Mesenchymal stem cell (in vitro differentiated cells and primary cell): ENCODE data around the gene ABCA2.
A peak's percentile ranks its signal among the peaks of the same experiment; 100 is the strongest.

Experiments
- DNase-seq: peaks from one replicate; pipeline ENCODE4 v3.0.0-alpha.2; 2013
- H2AFZ ChIP-seq: one replicate; pipeline ENCODE4 v1.6.1; 2013; ENCODE audit warnings: low read depth, mild to moderate bottlenecking, control low read depth, inconsistent platforms, low read length, moderate library complexity
- H2AK5ac ChIP-seq: 2 replicates; pipeline ENCODE4 v1.6.1; 2013; ENCODE audit warnings: low read length, moderate library complexity, mild to moderate bottlenecking, inconsistent platforms; ENCODE audit not compliant: severe bottlenecking
- H2BK120ac ChIP-seq: one replicate; pipeline ENCODE4 v1.6.1; 2013; ENCODE audit warnings: low read depth, mild to moderate bottlenecking, inconsistent platforms, low read length, moderate library complexity
- H2BK12ac ChIP-seq, 2 experiments: one replicate each; pipeline ENCODE4 v1.6.1; 2013; ENCODE audit warnings: inconsistent platforms in 2 of 2, low read length in 2 of 2, mild to moderate bottlenecking in 2 of 2, moderate library complexity in 2 of 2, control low read depth in 1 of 2
- H2BK15ac ChIP-seq: one replicate; pipeline ENCODE4 v1.6.1; 2013; ENCODE audit warnings: mild to moderate bottlenecking, low read depth, inconsistent platforms; ENCODE audit not compliant: poor library complexity, severe bottlenecking
- H2BK5ac ChIP-seq: 2 replicates; pipeline ENCODE4 v1.6.1; 2013; ENCODE audit warnings: low read depth, mild to moderate bottlenecking, low read length, control low read depth, inconsistent platforms; ENCODE audit not compliant: poor library complexity, severe bottlenecking
- H3K14ac ChIP-seq, 2 experiments: one replicate each; pipeline ENCODE4 v1.6.1; 2013; ENCODE audit warnings: inconsistent platforms in 2 of 2, low read length in 2 of 2, control low read depth in 1 of 2, mild to moderate bottlenecking in 1 of 2, moderate library complexity in 1 of 2
- H3K18ac ChIP-seq, 2 experiments: one replicate each; pipeline ENCODE4 v1.6.1; 2013; ENCODE audit warnings: inconsistent platforms in 2 of 2, low read length in 2 of 2, control low read depth in 1 of 2, low read depth in 1 of 2, mild to moderate bottlenecking in 1 of 2
- H3K23ac ChIP-seq, 2 experiments: one replicate each; pipeline ENCODE4 v1.6.1; 2013; ENCODE audit warnings: inconsistent platforms in 2 of 2, low read length in 2 of 2, mild to moderate bottlenecking in 2 of 2, moderate library complexity in 2 of 2, control low read depth in 1 of 2
- H3K27ac ChIP-seq: 2 replicates; pipeline ENCODE4 v1.5.1; 2013; ENCODE audit warnings: mild to moderate bottlenecking, moderate library complexity, low read length, control low read depth, inconsistent platforms; ENCODE audit not compliant: poor library complexity, severe bottlenecking
- H3K27me3 ChIP-seq, 2 experiments: 2 replicates each; pipeline versions ENCODE4 v1.6.1 to v1.7.0; 2013; ENCODE audit warnings: low read length in 2 of 2, mild to moderate bottlenecking in 2 of 2, moderate library complexity in 2 of 2, control low read depth in 1 of 2, inconsistent platforms in 1 of 2; ENCODE audit not compliant: control insufficient read depth in 1 of 2, insufficient read depth in 1 of 2
- H3K36me3 ChIP-seq, 2 experiments: 2 replicates each; pipeline versions ENCODE4 v1.6.1 to v1.7.0; 2013; ENCODE audit warnings: low read length in 2 of 2, control low read depth in 1 of 2, inconsistent platforms in 1 of 2, low read depth in 1 of 2, mild to moderate bottlenecking in 1 of 2; ENCODE audit not compliant: insufficient read depth in 2 of 2, control insufficient read depth in 1 of 2
- H3K4ac ChIP-seq, 2 experiments: one replicate each; pipeline ENCODE4 v1.6.1; 2013; ENCODE audit warnings: inconsistent platforms in 2 of 2, low read length in 2 of 2, mild to moderate bottlenecking in 2 of 2, moderate library complexity in 2 of 2, control low read depth in 1 of 2, low read depth in 1 of 2
- H3K4me1 ChIP-seq: 2 replicates; pipeline ENCODE4 v1.6.1; 2013; ENCODE audit warnings: low read depth, low read length, control low read depth; ENCODE audit not compliant: control insufficient read depth, insufficient read depth
- H3K4me2 ChIP-seq: 2 replicates; pipeline ENCODE4 v1.6.1; 2013; ENCODE audit warnings: low read length, mild to moderate bottlenecking, inconsistent platforms; ENCODE audit not compliant: poor library complexity, severe bottlenecking
- H3K4me3 ChIP-seq, 2 experiments: 2 replicates each; pipeline versions ENCODE4 v1.5.1 to v1.7.0; 2013; ENCODE audit warnings: low read length in 2 of 2, mild to moderate bottlenecking in 2 of 2, control low read depth in 1 of 2, low read depth in 1 of 2; ENCODE audit not compliant: insufficient read depth in 1 of 2
- H3K79me1 ChIP-seq: replicated peaks from 2 replicates; pipeline ENCODE4 v1.6.1; 2013; ENCODE audit warnings: mild to moderate bottlenecking, control low read depth, low read length, inconsistent platforms; ENCODE audit not compliant: poor library complexity, severe bottlenecking
- H3K9ac ChIP-seq: 2 replicates; pipeline ENCODE4 v1.7.0; 2013; ENCODE audit warnings: mild to moderate bottlenecking, low read length, moderate library complexity
- H3K9me3 ChIP-seq: 2 replicates; pipeline ENCODE4 v1.7.0; 2013; ENCODE audit warnings: mild to moderate bottlenecking, low read length; ENCODE audit not compliant: control insufficient read depth
- H4K8ac ChIP-seq: one replicate; pipeline ENCODE4 v1.6.1; 2013; ENCODE audit warnings: inconsistent platforms, mild to moderate bottlenecking, low read length, moderate library complexity
- H4K91ac ChIP-seq: one replicate; pipeline ENCODE4 v1.6.1; 2013; ENCODE audit warnings: mild to moderate bottlenecking, low read length, inconsistent platforms
- WGBS: methylation state at CpG from one replicate; pipeline ENCODE4 v1.1.7; 2013; ENCODE audit warnings: mixed read lengths; 5-methylcytosine and 5-hydroxymethylcytosine counted together

Gene ABCA2

GRCh38 chr9:136964171-136964689, 63.8 kb downstream of the ABCA2 start:
- Histone ChIP-seq H3K9ac (no peak overlapping the region), H4K8ac (no peak overlapping the region), H2BK15ac (no peak overlapping the region), H3K18ac (no peak overlapping the region), H3K4me3 (no peak overlapping the region), H2BK12ac (no peak overlapping the region), H3K23ac (no peak overlapping the region), H3K4me2 (no peak overlapping the region), H4K91ac (peak overlapping the region; percentile 20), H3K36me3 (no peaks in the 10 kb centered on the region), H3K9me3 (no peaks in the 10 kb centered on the region), H2BK5ac (no peak overlapping the region), H3K79me1 (no peaks in the 10 kb centered on the region), H2AFZ (no peak overlapping the region), H3K14ac (no peak overlapping the region), H2AK5ac (no peak overlapping the region), H3K4me1 (peaks cover 19% of the 10 kb centered on the region), H3K4ac (no peak overlapping the region), H3K27me3 (peaks cover 0 to 22% of the 10 kb centered on the region in 2 experiments), H2BK120ac (no peak overlapping the region), H3K27ac (no peak overlapping the region)
- no peak for DNase-seq
- WGBS: 78% methylated on average over 22 of the region's 22 CpGs

GRCh38 chr9:136963751-136964150, 64.3 kb downstream of the ABCA2 start:
- Histone ChIP-seq H3K18ac (no peak overlapping the region), H3K4me2 (no peak overlapping the region), H3K36me3 (no peaks in the 10 kb centered on the region), H3K79me1 (no peaks in the 10 kb centered on the region), H3K4me3 (no peak overlapping the region), H3K4me1 (peaks cover 20% of the 10 kb centered on the region), H2AK5ac (no peak overlapping the region), H3K27ac (no peak overlapping the region), H4K8ac (no peak overlapping the region), H4K91ac (no peak overlapping the region), H3K14ac (no peak overlapping the region), H3K9ac (no peak overlapping the region), H3K27me3 (peaks cover 0 to 22% of the 10 kb centered on the region in 2 experiments), H2BK15ac (no peak overlapping the region), H2BK5ac (no peak overlapping the region), H2BK120ac (no peak overlapping the region), H3K9me3 (no peaks in the 10 kb centered on the region), H2AFZ (no peak overlapping the region), H3K23ac (no peak overlapping the region), H2BK12ac (no peak overlapping the region), H3K4ac (no peak overlapping the region)
- WGBS: 75% methylated on average over 7 of the region's 12 CpGs
- no peak for DNase-seq

GRCh38 chr9:136963341-136963740, 64.7 kb downstream of the ABCA2 start:
- Histone ChIP-seq H3K9ac (no peak overlapping the region), H3K27ac (no peak overlapping the region), H3K4me3 (no peak overlapping the region), H3K27me3 (peaks cover 0 to 22% of the 10 kb centered on the region in 2 experiments), H3K18ac (no peak overlapping the region), H2BK12ac (no peak overlapping the region), H3K4ac (no peak overlapping the region), H3K23ac (no peak overlapping the region), H3K4me2 (no peak overlapping the region), H3K79me1 (no peaks in the 10 kb centered on the region), H3K36me3 (no peaks in the 10 kb centered on the region), H2BK15ac (no peak overlapping the region), H4K91ac (no peak overlapping the region), H2AFZ (no peak overlapping the region), H3K9me3 (no peaks in the 10 kb centered on the region), H4K8ac (no peak overlapping the region), H2BK5ac (no peak overlapping the region), H2AK5ac (no peak overlapping the region), H3K4me1 (peaks cover 20% of the 10 kb centered on the region), H2BK120ac (no peak overlapping the region), H3K14ac (no peak overlapping the region)
- WGBS: 89% methylated on average over 15 of the region's 15 CpGs
- no peak for DNase-seq

- Histone ChIP-seq H3K36me3 (no peaks in the 10 kb centered on the region), H4K8ac (no peak overlapping the region), H3K9ac (no peak overlapping the region), H3K4ac (no peak overlapping the region), H2AFZ (no peak overlapping the region), H3K27ac (no peak overlapping the region), H3K4me2 (no peak overlapping the region), H2BK5ac (no peak overlapping the region), H3K9me3 (no peaks in the 10 kb centered on the region), H3K79me1 (no peaks in the 10 kb centered on the region), H3K4me3 (no peak overlapping the region), H2BK120ac (no peak overlapping the region), H2BK12ac (no peak overlapping the region), H3K18ac (no peak overlapping the region), H4K91ac (no peak overlapping the region), H2AK5ac (no peak overlapping the region), H3K14ac (peak overlapping the region in 1 of 2 experiments; percentile 5), H3K23ac (no peak overlapping the region), H2BK15ac (no peak overlapping the region), H3K27me3 (peaks cover 0 to 22% of the 10 kb centered on the region in 2 experiments), H3K4me1 (peaks cover 20% of the 10 kb centered on the region)
- WGBS: 87% methylated on average over 11 of the region's 11 CpGs
- no peak for DNase-seq
Measured at GRCh38 chr9:136962701-136963248, 65.3 kb downstream of the ABCA2 start.
